GM04503 (cell line): ENCODE results near the gene NBEAL2.

Source experiments
- DNase-seq: peaks from one replicate; pipeline ENCODE4 v3.0.0-alpha.2; 2012; ENCODE audit warnings: low read depth

The NBEAL2 gene

DNA sequence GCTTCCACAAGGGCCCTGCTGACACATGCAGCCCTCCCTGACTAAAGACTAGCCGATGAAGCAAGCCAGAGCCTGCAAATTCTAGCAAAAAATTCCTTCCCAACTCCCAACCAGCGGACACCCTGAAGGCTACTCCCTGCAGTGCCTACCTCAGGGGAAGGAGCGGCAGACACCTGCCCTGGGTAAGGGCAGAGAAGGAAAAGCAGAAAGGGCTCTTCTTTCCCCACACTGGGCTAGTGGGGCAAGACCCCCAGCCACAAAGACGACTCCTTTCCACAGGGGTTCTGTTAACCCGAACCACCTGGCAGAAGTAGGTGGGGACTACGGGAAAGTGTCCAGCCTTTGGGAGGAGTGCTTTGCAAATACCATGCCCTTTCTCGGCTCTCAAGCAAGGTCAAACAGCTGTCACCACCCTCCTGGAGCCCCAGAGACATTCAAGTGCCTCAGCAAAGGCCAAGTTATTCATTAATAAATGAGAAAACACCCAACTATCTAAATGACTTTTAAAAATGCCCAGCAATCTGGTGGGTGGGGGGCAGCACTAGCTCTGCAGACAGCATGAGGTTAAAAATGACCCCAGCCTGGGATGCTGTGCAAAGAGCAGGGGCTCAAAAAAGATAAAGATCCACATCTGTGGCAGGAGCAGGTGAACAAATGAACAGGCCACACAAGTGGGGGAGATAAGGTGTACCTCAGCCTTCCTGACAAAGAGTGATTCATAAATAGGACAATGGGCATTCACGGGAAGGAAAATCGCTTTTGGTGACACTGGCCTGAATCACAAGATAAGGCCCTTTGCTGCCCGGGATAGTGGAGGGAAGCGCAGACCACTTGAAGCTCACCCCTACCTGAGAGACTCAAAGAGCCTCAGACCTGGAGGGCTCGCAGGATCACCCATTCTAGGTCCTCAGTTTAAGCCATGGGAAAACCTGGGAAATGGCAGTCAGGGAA, 36.0 kb upstream of the NBEAL2 start:
- DNase-seq, result no peak

DNA sequence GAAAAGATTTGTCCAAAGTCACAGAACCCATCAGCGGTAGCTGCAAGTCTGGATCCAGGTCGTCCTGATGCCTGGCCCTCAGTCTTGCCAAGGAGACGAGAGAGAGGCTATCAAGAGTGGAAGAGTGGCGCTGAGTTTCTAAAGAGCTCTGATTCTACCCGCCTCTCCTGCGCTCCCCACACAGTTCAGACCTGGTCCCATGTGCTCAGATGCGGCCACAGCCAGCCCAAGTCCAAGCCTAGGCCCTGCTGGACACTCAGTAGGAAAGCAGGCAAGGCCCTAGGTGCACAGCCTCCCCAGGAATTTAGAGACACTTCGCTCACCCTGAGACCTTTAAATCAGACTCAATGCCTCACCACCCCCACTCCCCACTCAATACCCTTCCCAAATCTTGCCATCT, 35.3 kb upstream of the NBEAL2 start:
- DNase-seq, result no peak

DNA sequence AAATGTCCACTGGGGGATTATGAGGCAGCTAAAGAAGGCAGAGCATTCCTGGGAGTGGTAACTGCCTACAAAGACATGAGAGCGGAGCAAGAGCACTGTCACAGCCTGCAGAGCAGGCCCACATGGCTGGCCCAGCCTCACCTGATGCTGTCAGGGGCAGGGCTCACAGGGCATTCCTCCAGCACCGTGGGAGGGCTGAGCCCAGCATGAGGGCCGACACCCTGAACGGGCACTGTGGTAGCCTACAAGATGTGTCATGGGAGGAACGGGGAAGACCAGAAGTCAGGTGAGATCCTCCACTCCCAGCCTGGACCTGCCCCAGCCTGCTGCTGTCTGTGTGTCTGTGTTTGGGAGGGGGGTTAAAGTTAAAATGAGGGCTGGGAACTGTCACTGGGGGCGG, 33.0 kb upstream of the NBEAL2 start:
- DNase-seq, result no peak

DNA sequence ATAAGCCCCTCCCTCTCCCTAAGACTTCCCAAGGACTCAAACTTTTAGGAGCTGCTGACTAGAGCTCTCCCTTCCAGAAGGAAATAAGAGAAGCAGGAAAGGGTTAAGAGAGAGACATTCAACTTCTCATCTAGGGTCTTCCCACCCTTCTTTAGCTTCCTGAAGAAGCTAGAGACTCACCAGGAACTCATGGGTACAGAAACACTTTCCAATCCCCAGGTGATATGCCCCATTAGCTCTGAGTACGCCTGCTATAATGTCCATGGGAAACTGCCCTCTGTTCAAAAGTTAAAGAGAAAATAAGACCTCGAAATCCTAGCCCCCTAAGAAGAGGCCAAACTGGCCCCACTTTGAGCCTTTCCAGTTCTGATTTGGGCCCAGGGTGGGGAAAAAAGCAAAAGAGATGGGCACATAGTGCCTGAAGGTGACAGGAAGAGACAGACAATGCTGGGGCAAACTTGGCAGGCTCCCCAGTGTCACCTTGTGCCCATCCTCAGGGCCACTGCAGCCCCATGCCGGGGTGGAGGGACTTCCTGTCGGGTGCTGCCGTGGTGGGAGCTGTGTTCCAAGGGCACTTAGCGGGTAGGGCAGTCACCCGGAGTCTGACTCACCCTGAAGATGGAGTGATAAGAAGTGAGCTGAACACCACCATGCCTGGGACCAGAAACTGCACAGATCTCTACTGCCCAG, 32.5 kb upstream of the NBEAL2 start:
- no peak for DNase-seq

DNA sequence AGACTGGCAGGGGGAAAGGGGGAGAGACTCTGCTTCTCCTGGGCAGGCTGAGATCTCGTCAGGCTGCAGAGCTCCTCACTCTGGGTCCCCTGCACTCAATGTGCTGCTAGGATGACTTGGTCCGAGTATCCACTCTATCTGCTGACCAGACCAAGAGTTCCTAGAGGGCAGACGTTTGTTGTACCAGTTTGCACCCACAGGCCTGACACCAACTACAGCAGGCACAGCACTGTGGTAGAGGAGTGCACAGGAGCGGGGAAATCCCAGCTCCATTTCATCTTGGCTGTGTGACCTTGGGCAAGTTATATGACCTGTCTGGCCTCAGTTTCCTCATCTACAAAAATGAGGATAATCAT, 31.9 kb upstream of the NBEAL2 start:
- DNase-seq, result no peak

DNA sequence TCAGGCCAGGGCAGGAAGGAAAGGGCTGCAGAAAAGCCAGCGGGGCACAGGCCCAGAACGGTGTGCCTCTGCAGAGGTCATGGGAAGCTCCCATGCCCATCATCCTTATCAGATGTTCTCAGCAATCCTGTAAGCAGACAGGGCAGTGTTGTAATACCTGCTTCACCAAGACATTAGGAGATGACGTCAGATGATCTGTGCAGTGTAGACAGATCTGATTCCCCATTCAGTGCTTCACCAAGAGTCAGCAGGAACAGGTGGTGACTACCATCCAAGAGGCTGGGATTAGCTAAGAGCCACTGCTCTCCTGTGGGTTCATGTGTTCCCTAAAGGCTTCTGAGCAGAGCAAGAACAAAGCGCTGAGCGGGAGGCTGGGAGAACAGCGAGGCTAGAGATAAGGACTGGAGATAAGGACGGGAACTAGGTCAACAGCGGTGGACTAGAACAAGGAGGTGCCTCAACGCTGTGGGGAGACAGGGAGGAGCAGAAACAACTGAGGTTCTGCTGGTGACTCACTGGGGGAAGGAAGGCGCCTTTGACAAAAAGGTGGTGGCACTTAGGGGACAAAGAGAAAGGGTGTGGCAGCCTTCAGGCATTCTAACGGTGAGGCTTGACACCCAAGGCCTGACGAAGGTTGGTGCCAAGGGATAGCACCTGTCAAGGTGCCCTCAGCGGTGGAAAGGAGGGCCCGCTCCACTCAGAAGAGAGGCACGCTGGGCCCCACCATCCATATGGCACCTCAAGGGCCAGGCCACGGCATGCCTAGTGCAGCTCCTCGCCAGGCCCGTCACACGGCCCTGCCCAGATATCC, 31.3 kb upstream of the NBEAL2 start:
- no peak for DNase-seq

DNA sequence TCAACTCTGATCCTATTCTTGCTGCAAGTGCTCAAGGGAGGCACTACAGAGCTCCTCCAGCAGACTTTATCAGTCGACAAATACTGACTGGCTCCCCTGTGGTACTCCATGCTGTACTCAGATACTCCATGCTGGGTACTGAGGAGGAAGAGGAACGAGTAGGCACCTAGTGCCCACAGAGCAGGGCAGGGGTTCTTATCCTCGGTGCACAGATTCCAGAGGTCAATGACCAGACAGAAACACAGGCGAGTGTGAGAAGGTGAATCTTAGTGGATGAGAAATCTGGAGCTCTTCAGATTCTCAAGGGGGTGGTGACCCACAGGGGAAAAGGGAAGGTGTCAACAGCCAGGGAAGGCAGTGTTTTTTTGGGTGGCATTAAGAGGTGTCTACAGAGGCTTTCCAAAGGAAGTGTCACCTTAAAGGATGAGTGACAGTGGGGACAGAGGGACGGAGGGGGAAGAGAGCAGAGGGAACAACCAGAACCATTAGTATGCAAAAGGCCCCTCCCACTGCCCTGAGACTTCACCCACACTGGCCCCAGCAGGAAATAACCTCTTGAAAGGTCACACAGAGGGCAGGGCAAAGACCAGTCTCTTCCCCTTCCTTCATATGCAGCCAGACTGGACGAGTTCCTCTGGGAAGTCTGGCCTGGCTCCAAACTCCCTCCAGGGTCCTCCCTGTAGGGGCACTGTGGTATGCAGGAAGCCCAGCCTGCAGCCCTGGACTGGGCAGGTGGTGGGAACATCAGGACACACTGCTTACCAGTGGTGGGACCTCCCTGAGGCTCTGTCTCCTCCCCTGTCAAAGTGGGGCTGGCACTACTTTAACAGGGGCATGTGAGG, 30.4 kb upstream of the NBEAL2 start:
- no peak for DNase-seq

DNA sequence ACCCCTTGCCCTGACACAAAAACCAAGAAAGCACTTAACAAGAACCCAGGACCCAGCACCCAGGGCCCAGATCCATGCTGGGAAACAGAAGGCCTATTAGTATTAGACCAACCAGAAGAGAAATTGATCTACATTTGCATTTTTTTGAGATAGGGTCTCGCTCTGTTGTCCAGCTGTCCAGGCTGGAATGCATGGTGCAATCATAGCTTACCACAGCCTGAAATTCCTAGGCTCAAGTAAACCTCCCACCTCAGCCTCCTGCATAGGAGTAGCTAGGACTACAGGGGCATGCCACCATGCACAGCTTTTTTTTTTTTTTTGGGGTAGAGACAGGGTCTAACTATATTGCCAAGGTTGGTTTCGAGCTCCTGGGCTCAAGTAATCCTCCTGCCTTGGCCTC, 29.3 kb upstream of the NBEAL2 start:
- no peak for DNase-seq

DNA sequence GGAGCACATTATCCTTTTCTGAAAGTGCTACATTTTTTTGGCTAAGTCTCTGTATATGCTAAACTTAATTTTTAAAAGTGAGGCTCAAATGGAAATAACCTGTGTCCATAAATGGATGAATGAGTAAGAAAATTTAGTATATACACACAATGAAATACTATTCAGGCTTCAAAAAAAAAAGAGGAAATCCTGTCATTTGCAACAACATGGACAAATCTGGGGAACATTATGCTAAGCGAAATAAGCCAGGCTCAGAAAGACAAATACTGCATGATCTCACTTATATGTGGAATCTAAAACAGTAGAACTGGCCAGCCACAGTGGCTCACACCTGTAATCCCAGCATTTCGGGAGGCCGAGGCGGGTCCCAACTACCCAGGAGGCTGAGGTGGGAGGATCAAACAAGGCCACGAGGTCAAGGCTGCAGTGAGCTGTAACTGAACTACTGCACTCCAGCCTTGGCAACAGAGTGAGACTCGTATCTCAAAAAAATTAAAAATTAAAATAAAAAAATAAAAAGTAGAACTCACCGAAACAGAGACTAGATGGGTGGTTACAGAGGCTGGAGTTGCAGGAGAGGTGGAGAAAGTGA, 28.7 kb upstream of the NBEAL2 start:
- DNase-seq, result no peak

DNA sequence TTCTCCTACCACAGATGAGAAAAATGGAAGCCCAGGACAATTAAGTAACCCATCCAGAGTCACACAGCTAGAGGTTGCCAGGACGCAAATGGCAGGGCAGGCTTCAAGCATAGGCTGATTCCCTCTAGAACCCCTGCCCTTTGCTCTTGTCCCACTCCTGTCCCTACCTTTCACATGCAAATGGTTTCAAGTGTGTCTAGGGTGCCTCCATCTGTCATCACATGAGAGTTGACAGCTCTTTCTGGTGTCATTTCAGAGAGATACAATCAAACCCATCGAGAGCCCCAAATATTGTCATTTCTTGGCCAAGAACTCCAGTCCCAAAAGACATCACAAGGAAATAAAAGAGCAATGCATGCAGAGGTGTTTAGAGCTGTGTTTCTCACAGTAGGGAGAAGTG, 26.7 kb upstream of the NBEAL2 start:
- no peak for DNase-seq

DNA sequence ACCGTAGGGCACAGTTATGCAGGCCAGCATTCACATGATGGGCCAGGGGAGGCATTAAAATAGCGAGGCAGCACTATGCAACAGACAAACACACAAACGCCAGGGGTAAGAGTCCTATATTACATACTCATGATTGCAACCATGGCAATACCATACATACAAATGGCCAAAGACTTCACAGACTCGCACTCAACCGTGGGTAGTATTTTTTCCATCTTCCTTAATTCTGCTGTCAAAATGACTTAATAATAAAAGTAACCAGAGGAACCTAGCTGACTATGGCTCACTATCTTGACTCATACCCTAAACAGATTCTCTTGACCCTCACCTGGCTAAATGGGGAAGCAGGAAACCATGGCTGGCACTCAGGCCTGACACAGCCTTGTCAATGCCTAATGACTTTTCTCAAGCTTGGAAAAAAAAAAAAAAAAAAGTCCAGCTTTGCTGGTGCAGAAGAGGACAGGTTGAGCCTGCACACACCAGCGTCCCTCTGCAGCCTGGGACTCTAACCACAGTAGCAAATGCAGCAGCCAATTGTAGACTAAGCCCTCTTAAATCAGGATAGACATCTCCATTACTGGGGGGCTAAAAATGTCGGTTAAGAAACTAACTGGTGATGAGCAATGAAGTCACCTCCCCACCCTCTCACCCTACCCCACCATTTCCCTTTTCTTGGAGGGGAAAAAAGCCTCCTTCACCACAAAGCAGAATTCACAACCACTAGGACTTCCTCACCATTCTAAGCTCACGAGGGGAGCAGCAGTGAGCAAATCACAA, 26.0 kb upstream of the NBEAL2 start:
- no peak for DNase-seq

DNA sequence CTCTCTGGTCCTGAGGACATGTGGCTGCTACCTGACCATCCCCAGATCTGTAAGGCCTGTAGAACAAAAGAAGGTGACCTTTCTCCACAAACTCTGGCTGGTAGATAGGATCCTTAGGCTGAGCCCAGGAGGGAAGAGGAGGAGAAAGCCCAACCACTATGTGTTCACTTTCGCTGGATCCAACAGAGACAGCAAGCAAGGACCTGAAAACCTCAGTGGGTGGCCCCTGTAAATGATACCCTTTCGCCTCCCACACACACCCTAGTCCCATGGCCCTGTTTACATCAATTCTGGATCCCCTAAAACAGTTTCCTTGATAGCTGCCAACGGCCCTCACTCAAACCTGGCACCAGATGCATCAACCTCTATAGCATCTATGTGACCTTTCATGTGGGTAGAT, 25.3 kb upstream of the NBEAL2 start:
- no peak for DNase-seq

DNA sequence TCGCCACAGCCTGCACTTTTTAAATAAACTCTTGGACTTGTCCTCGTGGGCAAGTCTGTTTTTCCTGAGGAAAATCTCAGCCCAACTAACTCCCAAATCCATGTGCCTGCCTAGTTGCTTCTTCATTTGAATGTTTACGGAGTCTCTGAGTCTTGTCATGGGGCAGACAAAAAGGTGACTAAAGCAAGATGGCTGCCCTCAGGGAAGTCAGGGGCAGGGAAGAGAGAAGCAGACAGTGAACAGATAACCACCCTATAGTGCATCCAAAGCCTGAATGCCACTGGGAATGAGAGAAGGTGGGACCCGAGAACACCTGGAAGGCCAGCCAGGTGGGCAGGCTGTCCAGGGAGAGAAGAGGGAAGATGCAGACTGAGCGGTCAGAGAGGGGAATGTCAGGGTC, 24.3 kb upstream of the NBEAL2 start:
- DNase-seq, result no peak

DNA sequence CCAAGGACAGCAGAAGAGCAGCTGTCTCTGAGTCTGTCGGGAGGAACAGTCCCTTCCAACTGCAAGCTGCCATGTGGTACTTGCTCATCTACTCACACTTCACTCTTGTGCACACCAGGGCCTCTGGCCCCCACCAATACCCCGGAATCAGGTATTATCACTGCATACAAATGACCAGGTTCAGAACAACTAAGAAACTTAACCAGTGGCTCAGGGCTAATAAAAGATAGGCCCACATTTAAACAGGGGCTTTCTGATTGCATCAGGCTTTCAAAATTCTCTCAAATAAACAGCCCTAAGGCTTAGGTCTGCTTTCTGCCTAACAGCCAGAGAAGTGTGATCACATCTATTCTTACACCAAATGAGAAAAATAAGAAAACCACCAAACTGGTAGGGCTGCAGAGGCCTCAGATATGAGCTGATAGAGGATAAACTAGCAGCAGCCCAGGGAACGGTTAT, 23.6 kb upstream of the NBEAL2 start:
- DNase-seq, result no peak

DNA sequence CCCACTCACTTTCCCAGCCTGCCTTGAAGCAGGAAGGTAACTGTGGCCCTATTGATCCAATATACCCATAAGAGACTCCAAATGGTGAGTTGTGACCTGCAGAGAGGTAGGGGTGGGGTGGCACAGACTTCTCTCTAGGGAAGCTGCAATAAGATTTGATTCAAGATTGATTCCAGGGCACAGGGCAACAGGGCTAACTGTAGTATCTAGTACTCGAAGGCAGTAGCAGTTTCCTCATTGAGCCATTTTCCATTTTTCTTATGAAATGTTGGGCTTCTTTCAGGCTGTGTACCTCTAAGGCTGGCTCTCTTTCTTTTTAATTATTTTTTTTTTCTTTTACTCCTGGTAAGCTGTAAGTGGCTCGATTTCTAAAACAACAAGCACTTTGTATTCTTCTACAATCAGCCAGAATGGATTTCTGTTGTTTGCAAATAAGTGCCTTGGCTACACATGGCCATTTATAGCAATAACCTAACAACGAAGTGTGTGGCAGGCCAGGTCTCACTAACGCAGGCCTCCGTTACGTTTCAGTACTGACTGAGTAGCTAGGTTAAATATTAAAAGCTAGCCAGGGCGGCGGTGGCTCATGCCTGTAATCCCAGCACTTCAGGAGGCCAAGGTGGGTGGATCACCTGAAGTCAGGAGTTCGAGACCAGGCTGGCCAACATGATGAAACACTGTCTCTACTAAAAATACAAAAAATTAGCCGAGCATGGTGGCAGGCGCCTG, 22.2 kb upstream of the NBEAL2 start:
- no peak for DNase-seq

DNA sequence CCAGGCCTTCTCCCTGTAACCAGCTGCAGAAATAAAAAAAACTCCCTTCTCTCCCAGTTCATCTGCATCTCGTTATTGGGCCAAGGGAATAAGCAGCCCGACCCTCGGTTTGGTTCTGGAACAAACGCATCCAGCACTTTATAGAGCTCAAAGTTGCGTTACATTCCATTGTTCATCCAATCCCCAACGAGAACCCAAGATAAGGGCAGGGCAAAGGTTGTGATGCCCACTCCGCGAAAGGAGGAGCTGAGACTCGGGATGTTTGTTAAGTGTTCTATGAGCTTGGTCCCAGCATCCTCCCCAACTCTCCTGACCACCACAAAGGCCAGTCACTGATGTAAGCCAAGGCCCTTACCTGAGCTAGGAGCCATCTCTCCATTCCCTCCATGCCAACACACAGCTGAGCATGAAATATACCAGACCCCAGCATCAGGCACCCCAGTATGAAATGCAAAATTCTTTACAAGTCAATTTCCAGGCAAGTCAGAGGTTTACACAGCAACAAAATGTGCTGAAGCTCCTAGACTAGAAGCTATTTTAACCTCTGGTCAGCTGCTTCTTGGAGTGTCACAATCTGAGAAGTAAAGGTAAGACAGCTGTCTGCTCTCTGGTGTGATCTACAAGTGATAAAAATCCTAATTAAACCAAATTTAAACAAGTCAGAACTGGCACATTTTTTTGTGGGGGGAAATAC, 20.9 kb upstream of the NBEAL2 start:
- no peak for DNase-seq

DNA sequence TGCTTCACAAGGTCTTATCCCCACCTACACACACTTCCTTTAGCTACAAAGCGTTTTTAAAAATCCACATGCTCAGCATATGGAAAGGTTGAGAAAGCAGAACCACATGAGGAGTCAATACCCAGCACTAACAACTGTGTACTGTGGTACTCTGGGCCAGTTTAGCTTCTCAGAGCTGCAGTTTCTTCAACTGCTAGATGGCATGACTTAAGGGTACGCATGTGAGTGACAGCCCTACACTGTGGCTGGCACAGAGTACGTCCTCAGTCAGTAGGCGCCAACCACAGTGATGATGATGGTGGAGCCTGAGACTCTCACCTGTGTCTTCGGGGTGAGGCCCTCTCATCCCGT, 20.3 kb upstream of the NBEAL2 start:
- no peak for DNase-seq

DNA sequence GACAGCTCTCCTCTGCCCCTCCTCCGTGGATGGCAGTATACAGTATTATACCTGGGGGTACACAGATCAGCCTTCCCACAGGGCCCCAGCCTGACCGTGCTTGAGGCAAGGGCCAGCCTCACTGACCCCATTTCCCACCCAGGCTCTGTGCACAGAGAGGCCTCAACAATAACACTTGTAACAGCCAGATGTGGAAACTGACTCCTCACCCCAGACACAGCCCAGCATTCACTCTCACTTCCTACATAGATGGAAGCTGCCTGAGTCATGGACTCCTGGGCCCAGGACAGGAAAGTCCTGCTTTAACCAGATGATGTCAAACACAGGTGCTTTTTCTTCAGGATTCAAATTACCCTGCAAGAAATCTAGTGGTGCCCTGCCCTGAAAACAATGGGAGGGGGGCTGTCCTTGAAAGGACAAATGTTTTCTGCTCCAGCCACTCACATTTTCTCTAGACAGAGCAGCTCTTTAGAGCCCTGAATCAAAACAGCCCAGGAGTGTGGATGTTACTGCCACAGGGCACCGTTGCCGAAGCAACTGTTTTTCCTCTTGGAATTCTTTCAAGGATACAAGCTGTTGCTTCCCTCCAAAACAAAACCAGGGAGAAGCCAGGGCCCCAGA, 19.3 kb upstream of the NBEAL2 start:
- peak; percentile 11 for DNase-seq

DNA sequence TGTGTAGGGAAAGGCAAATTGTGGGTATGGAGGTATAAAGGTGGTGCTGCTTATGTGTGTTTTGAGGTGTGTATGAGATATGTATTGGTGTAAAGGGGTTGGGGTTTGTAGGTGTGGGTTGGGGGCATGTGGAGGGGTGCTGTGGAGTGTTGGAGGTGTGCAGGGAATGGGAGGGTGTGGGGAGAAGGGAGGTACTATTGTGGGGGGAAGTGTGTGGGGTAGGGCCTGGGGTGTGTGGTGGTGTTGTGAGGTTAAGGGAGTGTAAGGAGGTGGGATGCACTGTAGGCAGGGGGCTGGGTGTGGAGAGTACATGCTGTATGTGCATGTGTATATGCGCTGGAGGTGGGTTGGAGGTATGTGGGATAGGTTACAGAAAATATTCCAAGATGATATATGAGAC, 18.6 kb upstream of the NBEAL2 start:
- DNase-seq, result no peak
